Aorta (tissue), 5 donors: ENCODE measurements around the gene SLC22A3. TPM values are rescaled to one million over a fixed set of nuclear protein-coding genes. Genes with fewer than 3 reads are reported as not detected.
"Not testable (repeated sequence)": the region's sequence is repeated elsewhere in the genome, so short reads cannot be mapped to it uniquely, and the experiment has no call there.

Experiments used
- ATAC-seq: fragments of 200-7000 bp; cut with Tn5 transposase; one replicate; pipeline ENCODE4 v1.9.1; 2022; ENCODE audit warnings: moderate library complexity; ENCODE audit not compliant: low FRiP score
- DNase-seq, 2 donors: peaks; one replicate each; pipeline ENCODE4 v3.0.0-alpha.2; 2020
- H3K27ac ChIP-seq, 2 donors: one replicate each; pipeline ENCODE4 v1.5.1; 2013; ENCODE audit warnings: low read length in 2 of 2, mild to moderate bottlenecking in 2 of 2, moderate library complexity in 2 of 2, control low read depth in 1 of 2, inconsistent platforms in 1 of 2, low read depth in 1 of 2
- H3K27me3 ChIP-seq, 2 donors: one replicate each; pipeline ENCODE4 v1.6.1; 2013; ENCODE audit warnings: control low read depth in 1 of 2, low read length in 1 of 2, mild to moderate bottlenecking in 1 of 2, moderate library complexity in 1 of 2; ENCODE audit not compliant: insufficient read depth in 2 of 2, control insufficient read depth in 1 of 2
- H3K36me3 ChIP-seq, 2 donors: one replicate each; pipeline ENCODE4 v1.6.1; 2013; ENCODE audit warnings: control low read depth in 1 of 2, low read length in 1 of 2, mild to moderate bottlenecking in 1 of 2; ENCODE audit not compliant: insufficient read depth in 2 of 2, control insufficient read depth in 1 of 2
- H3K4me1 ChIP-seq, 2 donors: one replicate each; pipeline ENCODE4 v1.6.1; 2013; ENCODE audit warnings: low read length in 2 of 2, control low read depth in 1 of 2, mild to moderate bottlenecking in 1 of 2, moderate library complexity in 1 of 2; ENCODE audit not compliant: insufficient read depth in 2 of 2, control insufficient read depth in 1 of 2
- H3K4me3 ChIP-seq, 2 donors: one replicate each; pipeline ENCODE4 v1.5.1; 2013; ENCODE audit warnings: low read length in 2 of 2, control low read depth in 1 of 2, mild to moderate bottlenecking in 1 of 2
- H3K9me3 ChIP-seq: one replicate; pipeline ENCODE4 v1.6.1; 2013; ENCODE audit warnings: mild to moderate bottlenecking, low read length; ENCODE audit not compliant: control insufficient read depth
- WGBS, 2 donors: extraction: QIAGEN DNeasy Blood & Tissue Kit; methylation state at CpG; one replicate each; pipeline ENCODE4 v1.1.7; 2013; 5-methylcytosine and 5-hydroxymethylcytosine counted together
- intact Hi-C, 2 donors: fragments of 100-400 bp; cut with DNase I; formaldehyde crosslinking; loops; one replicate each; pipeline versions ENCODE4 v1.14.2 to v1.15.0; 2022
- polyA plus RNA-seq, 2 donors: library from polyadenylated mRNA; stranded (reverse); fragments of 200-250 nt; gene quantifications; one replicate each; pipeline ENCODE4 v1.2.3, GENCODE V29; 2013
- total RNA-seq, 2 donors: library from RNA; stranded (reverse); fragmentation: NEBNext Ultra II Directional; extraction: Animal tissue kit (Norgen Biotek cat#: 25700); gene quantifications; one replicate each; pipeline ENCODE4 v1.2.1, GENCODE V29; 2021
- donor health status: healthy with polysubstance abuse.
- donor health status: Bipolar disorder and iron deficiency.
- donor health status: DM: no; HTN: no; CAD: no.
- donor health status: DM: no; HTN: no; CAD: no.
- donor health status: DM: yes; HTN: yes; CAD: no.

The SLC22A3 gene
- total and polyA plus RNA-seq, 4 donors: 28.1 to 61.0 (median 40.8) TPM

GRCh38 chr6:160387916-160388643 is 39.9 kb downstream of the SLC22A3 start:
- peaks cover 3 to 17% of the 10 kb centered on the region in 2 donors for H3K4me1 ChIP-seq
- H3K27ac ChIP-seq: peak overlapping the region in 1 of 2 donors; percentile 82

GRCh38 chr6:160388922-160389321 is 40.7 kb downstream of the SLC22A3 start:
- Histone ChIP-seq H3K9me3 (no peaks in the 10 kb centered on the region), H3K4me3 (no peak overlapping the region), H3K27ac (peak overlapping the region in 1 of 2 donors; percentile 78), H3K36me3 (no peaks in the 10 kb centered on the region), H3K4me1 (peaks cover 3 to 17% of the 10 kb centered on the region in 2 donors), H3K27me3 (no peaks in the 10 kb centered on the region)
- DNase-seq: no peak
- ATAC-seq: no peak
- intact Hi-C loops: loop anchor here in 1 of 2 donors (5.0 kb wide), 1 partner anchor 37 kb away; no protein-coding TSS in a partner anchor
- WGBS, 2 donors: 81 to 84% methylated on average over 4 of the region's 4 CpGs

More at GRCh38 chr6:160387916-160388643, 39.9 kb downstream of the SLC22A3 start:
- ATAC-seq (no peak), DNase-seq (no peak)
- intact Hi-C loops: loop anchor here in 1 of 2 donors (5.0 kb wide), 1 partner anchor 36 kb away; no protein-coding TSS in a partner anchor
- H3K9me3 ChIP-seq: no peaks in the 10 kb centered on the region
- 45 to 48% methylated on average over 3 of the region's 3 CpGs for whole genome bisulfite sequencing, 2 donors
- no peak overlapping the region for H3K4me3 ChIP-seq
- H3K27me3 ChIP-seq: no peaks in the 10 kb centered on the region
- H3K36me3 ChIP-seq: no peaks in the 10 kb centered on the region

- peak overlapping the region; percentile 33 to 74 for H3K27ac ChIP-seq
- intact Hi-C loops: no loop called here
- 52 to 56% methylated on average over 7 of the region's 7 CpGs for WGBS, 2 donors
- DNase-seq: no peak
- no peaks in the 10 kb centered on the region for H3K36me3 ChIP-seq
- H3K9me3 ChIP-seq: no peaks in the 10 kb centered on the region
- H3K27me3 ChIP-seq: no peaks in the 10 kb centered on the region
- no peak for ATAC-seq
- no peak overlapping the region for H3K4me3 ChIP-seq
- peaks cover 11 to 26% of the 10 kb centered on the region in 2 donors for H3K4me1 ChIP-seq
Measured at GRCh38 chr6:160391419-160392116, 43.4 kb downstream of the SLC22A3 start.

- H3K4me1 ChIP-seq: peaks cover 11 to 20% of the 10 kb centered on the region in 2 donors
- H3K27ac ChIP-seq, ATAC-seq, DNase-seq, H3K4me3 ChIP-seq, H3K27me3 ChIP-seq, intact Hi-C loops, H3K9me3 ChIP-seq, H3K36me3 ChIP-seq: not testable (repeated sequence)
- 100% methylated on average over 1 of the region's 1 CpG for WGBS, 2 donors
Measured at GRCh38 chr6:160393442-160393841, 45.3 kb downstream of the SLC22A3 start.

DNA sequence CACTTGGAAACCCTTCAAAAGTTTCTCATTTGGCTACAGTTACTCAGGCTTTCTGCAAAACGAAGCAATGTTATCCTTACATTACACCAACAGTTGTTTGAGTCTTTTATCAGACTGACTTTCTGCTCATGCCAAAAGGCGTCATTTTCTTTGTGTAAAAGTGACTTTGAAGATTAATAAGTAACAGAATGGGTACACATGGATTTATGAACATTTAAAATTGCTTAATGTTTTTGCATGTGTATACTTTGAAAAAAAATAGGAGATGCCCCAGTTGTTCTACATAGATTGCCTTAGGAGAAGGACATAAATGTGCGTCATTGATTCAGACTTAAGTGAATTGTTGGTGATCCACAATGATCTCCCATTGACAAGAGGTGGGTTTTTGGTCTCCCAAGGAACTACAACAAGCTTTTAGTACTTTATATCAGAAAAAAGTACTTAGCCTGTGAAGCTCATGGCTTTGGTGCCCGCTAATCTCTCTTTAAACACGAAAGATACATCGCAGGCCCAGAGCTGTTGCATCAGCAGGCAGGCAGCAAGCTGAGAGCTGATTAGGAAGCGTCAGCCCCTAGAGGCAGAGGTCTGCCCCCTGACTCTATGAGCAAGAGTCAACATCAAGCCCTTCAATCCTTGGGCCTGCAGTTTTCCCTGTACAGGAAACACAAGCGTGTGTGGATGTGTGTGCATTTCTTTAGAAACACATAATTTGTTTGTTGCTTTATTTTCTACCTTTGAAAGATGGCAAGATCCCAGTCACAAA is 45.9 kb downstream of the SLC22A3 start:
- Histone ChIP-seq H3K36me3 (no peaks in the 10 kb centered on the region), H3K4me1 (peaks cover 11 to 21% of the 10 kb centered on the region in 2 donors), H3K9me3 (no peaks in the 10 kb centered on the region), H3K27ac (peak overlapping the region; percentile 44 to 86), H3K4me3 (no peak overlapping the region), H3K27me3 (no peaks in the 10 kb centered on the region)
- intact Hi-C loops: no loop called here
- DNase-seq: no peak
- no peak for ATAC-seq
- 60 to 63% methylated on average over 8 of the region's 8 CpGs for WGBS, 2 donors

- Histone ChIP-seq H3K4me1 (peaks cover 11 to 21% of the 10 kb centered on the region in 2 donors), H3K36me3 (no peaks in the 10 kb centered on the region), H3K4me3 (no peak overlapping the region), H3K27me3 (no peaks in the 10 kb centered on the region), H3K27ac (peak overlapping the region; percentile 44 to 46), H3K9me3 (no peaks in the 10 kb centered on the region)
- ATAC-seq (no peak), DNase-seq (no peak)
- intact Hi-C loops: loop anchor here in 1 of 2 donors (5.0 kb wide), 1 partner anchor 37 kb away; no protein-coding TSS in a partner anchor
- 45 to 48% methylated on average over 2 of the region's 2 CpGs for WGBS, 2 donors
Measured at GRCh38 chr6:160394654-160395035, 46.5 kb downstream of the SLC22A3 start.

GRCh38 chr6:160395187-160395586 is 47.0 kb downstream of the SLC22A3 start:
- no peaks in the 10 kb centered on the region for H3K27me3 ChIP-seq
- no peaks in the 10 kb centered on the region for H3K36me3 ChIP-seq
- H3K27ac ChIP-seq: peak overlapping the region in 1 of 2 donors; percentile 44
- H3K4me3 ChIP-seq: no peak overlapping the region
- H3K9me3 ChIP-seq: no peaks in the 10 kb centered on the region
- H3K4me1 ChIP-seq: peaks cover 11 to 18% of the 10 kb centered on the region in 2 donors
- 9 to 13% methylated on average over 3 of the region's 3 CpGs for WGBS, 2 donors
- DNase-seq: no peak
- no peak for ATAC-seq
- intact Hi-C loops: loop anchor here in 1 of 2 donors (5.0 kb wide), 1 partner anchor 38 kb away; no protein-coding TSS in a partner anchor

DNA sequence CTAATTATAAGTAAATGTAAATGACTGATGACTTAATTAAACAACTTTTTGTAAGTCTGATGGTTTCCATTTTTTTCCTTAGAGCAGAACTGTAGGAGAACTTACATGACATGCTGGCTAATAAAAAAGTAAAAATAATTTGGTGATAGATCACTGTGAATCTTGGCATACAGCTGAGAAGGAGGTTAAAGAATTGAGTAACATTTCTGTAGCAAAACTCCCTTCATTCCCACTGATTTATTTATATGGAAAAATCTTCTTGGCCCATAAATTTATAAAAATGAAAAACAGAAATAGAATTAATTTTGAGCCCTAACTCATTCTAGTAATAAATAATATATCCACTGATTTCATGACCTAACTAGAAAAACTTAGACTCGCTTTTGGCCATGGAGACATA is 48.1 kb downstream of the SLC22A3 start:
- 84 to 85% methylated on average over 1 of the region's 1 CpG for WGBS, 2 donors

More for the DNA sequence above, 48.1 kb downstream of the SLC22A3 start:
- ATAC-seq (no peak), DNase-seq (no peak)
- Histone ChIP-seq H3K36me3 (no peaks in the 10 kb centered on the region), H3K27ac (no peak overlapping the region), H3K4me3 (no peak overlapping the region), H3K9me3 (no peaks in the 10 kb centered on the region), H3K27me3 (no peaks in the 10 kb centered on the region), H3K4me1 (peaks cover 11 to 17% of the 10 kb centered on the region in 2 donors)
- intact Hi-C loops: loop anchor here in 1 of 2 donors (5.0 kb wide), 1 partner anchor 39 kb away; no protein-coding TSS in a partner anchor
